AG04449 (cell line): ENCODE results near the gene ARHGEF18.

Experiments used
- CTCF ChIA-PET: fragments of 350-600 bp; formaldehyde crosslinking; extraction: SDS; loops from one replicate; lab custom pipeline; 2021; ENCODE audit warnings: antibody characterized with exemption; lab: Yijun Ruan, JAX
- POLR2A ChIA-PET: fragments of 400-600, 350-600 bp; formaldehyde crosslinking; extraction: SDS; loops from one replicate; lab custom pipeline; 2020; ENCODE audit warnings: antibody characterized with exemption, inconsistent platforms; lab: Yijun Ruan, JAX
- DNase-seq: peaks from one replicate; pipeline ENCODE4 v3.0.0-alpha.2; 2010; ENCODE audit warnings: low read depth, low spot score
- H3K4me3 ChIP-seq: 2 replicates; pipeline ENCODE4 v1.5.1; 2011; ENCODE audit warnings: low read depth, mild to moderate bottlenecking, control low read depth, low read length
- TF ChIP-seq, protein P1 (sequence below): IDR thresholded peaks from one replicate; pipeline ENCODE4 v1.5.1; 2011; ENCODE audit warnings: mild to moderate bottlenecking, moderate library complexity, low read length, control low read depth, inconsistent platforms; ENCODE audit not compliant: insufficient read depth; ENCODE audit errors: missing control alignments

ARHGEF18 gene

GRCh38 chr19:7393939-7394730, 45.4 kb downstream of the ARHGEF18 start:
- POLR2A ChIA-PET = interaction anchor here (1.2 kb wide), 1 partner anchor 128 kb away, joined by 3 read pairs; the partner anchor contains the start of gene MCOLN1

DNA sequence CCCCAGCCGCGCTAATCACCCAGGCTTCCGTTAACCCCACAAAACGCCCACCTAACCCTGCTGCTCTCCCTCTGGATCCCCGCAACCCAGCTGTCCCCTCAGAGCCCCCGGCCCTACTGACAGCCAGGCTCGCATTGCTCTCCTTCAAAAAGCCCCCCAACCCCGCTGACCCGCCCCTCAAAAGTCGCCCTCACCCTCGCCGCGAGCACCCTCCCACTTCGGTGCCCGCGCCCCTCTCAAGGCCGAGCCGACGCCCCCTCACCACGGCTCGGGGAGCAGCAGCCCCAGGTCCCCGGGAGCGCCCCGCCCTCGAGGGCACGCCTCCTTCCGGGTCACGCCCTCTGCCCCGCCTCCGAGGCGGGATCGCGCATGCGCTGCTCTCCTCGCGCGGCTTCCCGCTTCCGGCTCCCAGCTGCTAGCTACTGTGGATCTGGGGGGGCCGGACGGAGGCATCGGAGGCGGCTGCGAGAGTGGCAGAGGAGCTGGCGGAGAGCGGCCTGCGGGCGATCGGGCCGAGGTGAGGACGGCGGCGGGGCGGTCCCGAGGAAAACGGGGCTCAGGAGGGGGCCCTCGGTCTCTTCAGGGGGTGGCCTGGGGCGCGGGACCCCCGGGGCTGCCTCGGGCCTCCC, 46.1 kb downstream of the ARHGEF18 start:
- DNase-seq = peak; percentile 21
- ChIA-PET CTCF (interaction anchor here (1.2 to 2.7 kb wide), 4 partner anchors 15 to 246 kb away, joined by 3 to 9 read pairs (median 4); no protein-coding TSS in a partner anchor), POLR2A (interaction anchor here (1.2 kb wide), 1 partner anchor 128 kb away, joined by 3 read pairs; the partner anchor contains the start of gene MCOLN1)
- peak overlapping the region; percentile 90 for H3K4me3 ChIP-seq
- TF ChIP-seq, protein P1, sequence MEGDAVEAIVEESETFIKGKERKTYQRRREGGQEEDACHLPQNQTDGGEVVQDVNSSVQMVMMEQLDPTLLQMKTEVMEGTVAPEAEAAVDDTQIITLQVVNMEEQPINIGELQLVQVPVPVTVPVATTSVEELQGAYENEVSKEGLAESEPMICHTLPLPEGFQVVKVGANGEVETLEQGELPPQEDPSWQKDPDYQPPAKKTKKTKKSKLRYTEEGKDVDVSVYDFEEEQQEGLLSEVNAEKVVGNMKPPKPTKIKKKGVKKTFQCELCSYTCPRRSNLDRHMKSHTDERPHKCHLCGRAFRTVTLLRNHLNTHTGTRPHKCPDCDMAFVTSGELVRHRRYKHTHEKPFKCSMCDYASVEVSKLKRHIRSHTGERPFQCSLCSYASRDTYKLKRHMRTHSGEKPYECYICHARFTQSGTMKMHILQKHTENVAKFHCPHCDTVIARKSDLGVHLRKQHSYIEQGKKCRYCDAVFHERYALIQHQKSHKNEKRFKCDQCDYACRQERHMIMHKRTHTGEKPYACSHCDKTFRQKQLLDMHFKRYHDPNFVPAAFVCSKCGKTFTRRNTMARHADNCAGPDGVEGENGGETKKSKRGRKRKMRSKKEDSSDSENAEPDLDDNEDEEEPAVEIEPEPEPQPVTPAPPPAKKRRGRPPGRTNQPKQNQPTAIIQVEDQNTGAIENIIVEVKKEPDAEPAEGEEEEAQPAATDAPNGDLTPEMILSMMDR = peak; percentile 9

More at GRCh38 chr19:7393939-7394730, 45.4 kb downstream of the ARHGEF18 start:
- peak overlapping the region; percentile 90 for H3K4me3 ChIP-seq
- CTCF ChIA-PET = interaction anchor here (1.3 to 3.2 kb wide), 4 partner anchors 13 to 245 kb away, joined by 3 to 29 read pairs (median 6); no protein-coding TSS in a partner anchor
- DNase-seq = no peak
- TF ChIP-seq, protein P1 = no peak

GRCh38 chr19:7395360-7396066, 46.8 kb downstream of the ARHGEF18 start:
- H3K4me3 ChIP-seq = peak overlapping the region; percentile 90
- ChIA-PET POLR2A (no interaction called here), CTCF (interaction anchor here (1.2 to 2.7 kb wide), 3 partner anchors 13 to 41 kb away, joined by 3 to 9 read pairs (median 4); no protein-coding TSS in a partner anchor)
- TF ChIP-seq, protein P1 = no peak
- DNase-seq = no peak

- DNase-seq = peak; percentile 75
- TF ChIP-seq, protein P1 = no peak
- ChIA-PET CTCF (interaction anchor here (1.8 kb wide), 1 partner anchor 295 kb away, joined by 4 read pairs; no protein-coding TSS in a partner anchor), POLR2A (interaction anchor here (0.6 to 1.4 kb wide), 4 partner anchors 9 to 138 kb away, joined by 3 to 6 read pairs (median 5); partner anchors contain the start of gene PNPLA6)
- no peak overlapping the region for H3K4me3 ChIP-seq
Measured at GRCh38 chr19:7397687-7398086, 49.0 kb downstream of the ARHGEF18 start.
